WTC11 (cell line): ENCODE measurements around the gene ARFIP1. TPM values are rescaled to one million over a fixed set of nuclear protein-coding genes. Genes with fewer than 3 reads are reported as not detected.

Source experiments
- ATAC-seq: fragments of 200-7000 bp; cut with Tn5 transposase; 2 replicates; pipeline ENCODE4 v1.10.0; 2021; ENCODE audit warnings: mild to moderate bottlenecking, moderate library complexity
- CTCF ChIA-PET: fragments of 300-600 bp; sonication (Branson Sonifier 250); formaldehyde crosslinking; loops from one replicate; lab custom pipeline; 2021; ENCODE audit warnings: antibody characterized with exemption; lab: Charles Lee
- POLR2A ChIA-PET: fragments of 350-600 bp; sonication (Branson Sonifier 250); formaldehyde crosslinking; loops from one replicate; lab custom pipeline; 2021; ENCODE audit warnings: antibody characterized with exemption; lab: Charles Lee
- DNase-seq: peaks from one replicate; pipeline ENCODE4 v3.0.0; 2021; ENCODE audit warnings: low spot score
- H3K27ac Mint-ChIP-seq: 2 replicates; pipeline ENCODE4 v1.8.0; 2021; ENCODE audit warnings: mixed read lengths
- H3K27me3 Mint-ChIP-seq: 2 replicates; pipeline ENCODE4 v1.8.0; 2021; ENCODE audit warnings: low read depth, mild to moderate bottlenecking, moderate library complexity, mixed read lengths
- H3K36me3 Mint-ChIP-seq: 2 replicates; pipeline ENCODE4 v1.8.0; 2021; ENCODE audit warnings: mixed read lengths
- H3K4me1 Mint-ChIP-seq: 2 replicates; pipeline ENCODE4 v1.8.0; 2022; ENCODE audit warnings: mixed read lengths
- H3K4me3 Mint-ChIP-seq: 2 replicates; pipeline ENCODE4 v1.8.0; 2021; ENCODE audit warnings: mild to moderate bottlenecking, moderate library complexity, mixed read lengths
- H3K9me3 Mint-ChIP-seq: 2 replicates; pipeline ENCODE4 v1.8.0; 2021; ENCODE audit warnings: mixed read lengths
- CBFB ChIP-seq: sonication (generic); formaldehyde crosslinking; IDR thresholded peaks from 2 replicates; pipeline ENCODE4 v1.8.1; 2022; ENCODE audit warnings: mild to moderate bottlenecking, low read depth, missing genetic modification reagents
- CREB1 ChIP-seq: sonication (generic); formaldehyde crosslinking; IDR thresholded peaks from 2 replicates; pipeline ENCODE4 v1.8.0; 2023; ENCODE audit warnings: mild to moderate bottlenecking, missing genetic modification reagents
- ERG ChIP-seq: fragments of 250-450 bp; sonication (Bioruptor Pico); IDR thresholded peaks from 2 replicates; pipeline ENCODE4 v1.8.0; 2021; ENCODE audit warnings: mild to moderate bottlenecking
- FOXK1 ChIP-seq: sonication (generic); formaldehyde crosslinking; IDR thresholded peaks from 2 replicates; pipeline ENCODE4 v1.8.0; 2022; ENCODE audit warnings: mild to moderate bottlenecking, moderate library complexity, missing genetic modification reagents
- GTF2I ChIP-seq: fragments of 250-450 bp; sonication (Bioruptor Pico); conservative IDR thresholded peaks from 2 replicates; pipeline ENCODE4 v1.4.0; 2021; ENCODE audit warnings: mild to moderate bottlenecking
- IRF2 ChIP-seq: sonication (generic); formaldehyde crosslinking; IDR thresholded peaks from 2 replicates; pipeline ENCODE4 v1.8.0; 2022; ENCODE audit warnings: low read depth, missing genetic modification reagents, borderline replicate concordance
- NFE2L1 ChIP-seq: sonication (generic); formaldehyde crosslinking; IDR thresholded peaks from 2 replicates; pipeline ENCODE4 v1.8.1; 2023; ENCODE audit warnings: missing genetic modification reagents
- OVOL2 ChIP-seq: fragments of 250-450 bp; sonication (Bioruptor Pico); IDR thresholded peaks from 2 replicates; pipeline ENCODE4 v1.9.0; 2021; ENCODE audit warnings: mild to moderate bottlenecking, borderline replicate concordance
- PRRX2 ChIP-seq: fragments of 250-450 bp; sonication (Bioruptor Pico); IDR thresholded peaks from 2 replicates; pipeline ENCODE4 v1.8.0; 2021; ENCODE audit warnings: mild to moderate bottlenecking
- SMAD3 ChIP-seq: sonication (generic); formaldehyde crosslinking; IDR thresholded peaks from 2 replicates; pipeline ENCODE4 v1.8.0; 2022; ENCODE audit warnings: missing genetic modification reagents, mild to moderate bottlenecking, borderline replicate concordance
- SOX15 ChIP-seq: fragments of 250-450 bp; sonication (Bioruptor Pico); IDR thresholded peaks from 2 replicates; pipeline ENCODE4 v1.9.0; 2021; ENCODE audit warnings: mild to moderate bottlenecking
- TEAD4 ChIP-seq: sonication (generic); formaldehyde crosslinking; IDR thresholded peaks from 2 replicates; pipeline ENCODE4 v1.8.0; 2022; ENCODE audit warnings: mild to moderate bottlenecking, missing genetic modification reagents
- ZBTB21 ChIP-seq: sonication (generic); formaldehyde crosslinking; IDR thresholded peaks from 2 replicates; pipeline ENCODE4 v1.8.1; 2023; ENCODE audit warnings: mild to moderate bottlenecking, missing genetic modification reagents, borderline replicate concordance
- ZNF219 ChIP-seq: sonication (generic); formaldehyde crosslinking; IDR thresholded peaks from 2 replicates; pipeline ENCODE4 v1.8.0; 2023; ENCODE audit warnings: missing genetic modification reagents, mild to moderate bottlenecking, borderline replicate concordance
- ZNF232 ChIP-seq: sonication (generic); formaldehyde crosslinking; IDR thresholded peaks from 2 replicates; pipeline ENCODE4 v1.8.0; 2022; ENCODE audit warnings: mild to moderate bottlenecking, missing genetic modification reagents
- ZNF263 ChIP-seq: sonication (generic); formaldehyde crosslinking; IDR thresholded peaks from 2 replicates; pipeline ENCODE4 v1.8.1; 2022; ENCODE audit warnings: low read depth, mild to moderate bottlenecking, moderate library complexity, missing genetic modification reagents
- ZNF416 ChIP-seq: fragments of 250-450 bp; sonication (Bioruptor Pico); IDR thresholded peaks from 2 replicates; pipeline ENCODE4 v1.9.0; 2021; ENCODE audit warnings: mild to moderate bottlenecking, inconsistent platforms
- total RNA-seq: library from RNA; stranded (reverse); gene quantifications from 3 replicates; pipeline ENCODE4 v1.2.3, GENCODE V29; 2021
- TF ChIP-seq, protein P1 (sequence below): fragments of 250-450 bp; sonication (Bioruptor Pico); IDR thresholded peaks from 2 replicates; pipeline ENCODE4 v1.9.0; 2021; ENCODE audit warnings: moderate library complexity, mild to moderate bottlenecking, inconsistent platforms, borderline replicate concordance
- TF ChIP-seq, protein P2 (sequence below): fragments of 200-600 bp; IDR thresholded peaks from 2 replicates; pipeline ENCODE4 v1.8.0; 2022; ENCODE audit warnings: antibody characterized with exemption
- TF ChIP-seq, protein P3 (sequence below): sonication (generic); formaldehyde crosslinking; IDR thresholded peaks from 2 replicates; pipeline ENCODE4 v1.8.1; 2023; ENCODE audit warnings: mild to moderate bottlenecking, missing genetic modification reagents

The ARFIP1 gene
- total RNA-seq, 1 experiment from 2014 or later: 35.3 TPM

GRCh38 chr4:152822323-152822722 lies 42.6 kb downstream of the ARFIP1 start:
- TF ChIP-seq PRRX2: no peak
- TF ChIP-seq CREB1: no peak
- ChIA-PET CTCF (no interaction called here), POLR2A (no interaction called here)
- DNase-seq: no peak
- H3K27me3 Mint-ChIP-seq: no peaks in the 10 kb centered on the region
- H3K36me3 Mint-ChIP-seq: peaks cover 24% of the 10 kb centered on the region
- ATAC-seq: no peak
- peaks cover 9% of the 10 kb centered on the region for H3K4me1 Mint-ChIP-seq
- H3K9me3 Mint-ChIP-seq: peaks cover 49% of the 10 kb centered on the region
- no peak overlapping the region for H3K4me3 Mint-ChIP-seq
- H3K27ac Mint-ChIP-seq: no peak overlapping the region

DNA sequence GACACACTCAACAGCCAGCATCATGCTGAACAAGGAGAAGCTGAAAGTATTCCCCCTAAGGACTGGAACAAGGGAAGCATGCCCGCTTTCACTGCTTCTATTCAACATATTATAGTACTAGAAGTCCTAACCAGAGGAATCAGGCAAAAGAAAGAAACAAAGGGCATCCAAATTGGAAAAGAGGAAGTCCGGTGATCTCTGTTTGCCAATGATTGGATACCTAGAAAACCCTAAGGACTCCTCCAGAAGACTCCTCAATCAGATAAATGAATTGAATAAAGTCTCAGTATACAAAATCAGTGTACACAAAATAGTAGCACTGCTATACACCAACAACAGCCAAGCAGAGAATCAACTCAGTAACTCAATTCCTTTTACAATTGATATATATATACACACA lies 44.8 kb downstream of the ARFIP1 start:
- DNase-seq: no peak
- ATAC-seq: no peak
- ChIA-PET POLR2A (no interaction called here), CTCF (no interaction called here)
- Mint-ChIP-seq H3K27ac (no peak overlapping the region), H3K4me1 (no peaks in the 10 kb centered on the region), H3K9me3 (peaks cover 64% of the 10 kb centered on the region), H3K27me3 (no peaks in the 10 kb centered on the region), H3K36me3 (peaks cover 23% of the 10 kb centered on the region), H3K4me3 (no peak overlapping the region)
- TF ChIP-seq, protein P1, sequence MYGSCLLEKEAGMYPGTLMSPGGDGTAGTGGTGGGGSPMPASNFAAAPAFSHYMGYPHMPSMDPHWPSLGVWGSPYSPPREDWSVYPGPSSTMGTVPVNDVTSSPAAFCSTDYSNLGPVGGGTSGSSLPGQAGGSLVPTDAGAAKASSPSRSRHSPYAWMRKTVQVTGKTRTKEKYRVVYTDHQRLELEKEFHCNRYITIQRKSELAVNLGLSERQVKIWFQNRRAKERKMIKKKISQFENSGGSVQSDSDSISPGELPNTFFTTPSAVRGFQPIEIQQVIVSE (CRISPR knock-in tag): no peak
- no peak for TF ChIP-seq FOXK1
- no peak for TF ChIP-seq ZNF416
- TF ChIP-seq CBFB (CRISPR knock-in tag): no peak
- no peak for TF ChIP-seq ZNF232
- TF ChIP-seq, all 79 proteins: peak for 0

GRCh38 chr4:152825336-152825735 lies 45.6 kb downstream of the ARFIP1 start:
- DNase-seq (no peak), ATAC-seq (no peak)
- no peaks in the 10 kb centered on the region for H3K27me3 Mint-ChIP-seq
- no peaks in the 10 kb centered on the region for H3K4me1 Mint-ChIP-seq
- no peak overlapping the region for H3K4me3 Mint-ChIP-seq
- TF ChIP-seq GTF2I: no peak
- TF ChIP-seq SMAD3 (CRISPR knock-in tag): no peak
- TF ChIP-seq NFE2L1 (CRISPR knock-in tag): no peak
- no peak for TF ChIP-seq OVOL2
- peaks cover 62% of the 10 kb centered on the region for H3K9me3 Mint-ChIP-seq
- H3K36me3 Mint-ChIP-seq: peaks cover 22% of the 10 kb centered on the region
- H3K27ac Mint-ChIP-seq: no peak overlapping the region
- POLR2A ChIA-PET: no interaction called here
- CTCF ChIA-PET: no interaction called here

DNA sequence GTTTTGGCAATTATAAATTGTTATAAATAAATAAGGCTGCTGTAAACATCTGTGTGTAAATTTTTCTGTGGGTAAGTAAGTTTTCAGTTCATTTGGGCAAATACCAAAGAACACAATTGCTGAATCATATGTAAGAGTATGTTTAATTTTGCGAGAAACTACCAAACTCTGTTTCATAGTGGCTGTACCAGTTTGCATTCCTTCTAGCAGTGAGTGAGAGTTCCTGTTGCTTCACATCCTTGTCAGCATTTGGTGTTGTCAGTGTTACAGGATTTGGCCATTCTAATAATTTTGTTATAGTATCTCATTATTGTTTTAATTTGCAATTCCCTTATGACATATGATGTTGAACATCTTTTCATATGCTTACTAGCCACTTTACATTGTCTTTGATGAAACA lies 48.4 kb downstream of the ARFIP1 start:
- no peak overlapping the region for H3K4me3 Mint-ChIP-seq
- no peaks in the 10 kb centered on the region for H3K27me3 Mint-ChIP-seq
- POLR2A ChIA-PET: no interaction called here
- CTCF ChIA-PET: no interaction called here
- H3K4me1 Mint-ChIP-seq: no peaks in the 10 kb centered on the region
- peaks cover 32% of the 10 kb centered on the region for H3K36me3 Mint-ChIP-seq
- DNase-seq: no peak
- no peak for ATAC-seq
- H3K9me3 Mint-ChIP-seq: peaks cover 44% of the 10 kb centered on the region
- no peak for TF ChIP-seq TEAD4 (CRISPR knock-in tag)
- H3K27ac Mint-ChIP-seq: no peak overlapping the region

DNA sequence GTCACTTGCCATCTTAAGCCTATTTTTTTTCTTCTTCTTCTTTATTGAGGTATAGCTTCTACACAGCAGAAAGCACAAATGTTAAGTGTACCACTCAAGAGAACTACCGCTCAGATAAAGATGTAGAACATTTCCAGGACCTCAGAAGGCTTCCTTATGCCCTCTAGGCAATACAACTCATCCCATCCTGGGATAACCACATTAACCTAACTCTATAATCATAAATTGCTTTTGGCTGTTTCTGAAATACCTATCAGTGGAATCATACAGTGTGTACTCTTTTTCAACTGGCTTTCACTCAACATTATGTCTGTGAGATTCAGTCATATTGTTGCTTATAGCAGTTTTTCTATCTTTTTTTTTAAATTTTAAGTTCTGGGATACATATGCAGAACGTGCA lies 51.7 kb downstream of the ARFIP1 start:
- H3K4me1 Mint-ChIP-seq: peaks cover 6% of the 10 kb centered on the region
- no peaks in the 10 kb centered on the region for H3K27me3 Mint-ChIP-seq
- CTCF ChIA-PET: no interaction called here
- peaks cover 44% of the 10 kb centered on the region for H3K9me3 Mint-ChIP-seq
- no peak for ATAC-seq
- DNase-seq: no peak
- POLR2A ChIA-PET: no interaction called here
- H3K27ac Mint-ChIP-seq: no peak overlapping the region
- H3K36me3 Mint-ChIP-seq: peaks cover 61% of the 10 kb centered on the region
- no peak overlapping the region for H3K4me3 Mint-ChIP-seq
- no peak for TF ChIP-seq ZBTB21 (CRISPR knock-in tag)
- TF ChIP-seq, protein P2, sequence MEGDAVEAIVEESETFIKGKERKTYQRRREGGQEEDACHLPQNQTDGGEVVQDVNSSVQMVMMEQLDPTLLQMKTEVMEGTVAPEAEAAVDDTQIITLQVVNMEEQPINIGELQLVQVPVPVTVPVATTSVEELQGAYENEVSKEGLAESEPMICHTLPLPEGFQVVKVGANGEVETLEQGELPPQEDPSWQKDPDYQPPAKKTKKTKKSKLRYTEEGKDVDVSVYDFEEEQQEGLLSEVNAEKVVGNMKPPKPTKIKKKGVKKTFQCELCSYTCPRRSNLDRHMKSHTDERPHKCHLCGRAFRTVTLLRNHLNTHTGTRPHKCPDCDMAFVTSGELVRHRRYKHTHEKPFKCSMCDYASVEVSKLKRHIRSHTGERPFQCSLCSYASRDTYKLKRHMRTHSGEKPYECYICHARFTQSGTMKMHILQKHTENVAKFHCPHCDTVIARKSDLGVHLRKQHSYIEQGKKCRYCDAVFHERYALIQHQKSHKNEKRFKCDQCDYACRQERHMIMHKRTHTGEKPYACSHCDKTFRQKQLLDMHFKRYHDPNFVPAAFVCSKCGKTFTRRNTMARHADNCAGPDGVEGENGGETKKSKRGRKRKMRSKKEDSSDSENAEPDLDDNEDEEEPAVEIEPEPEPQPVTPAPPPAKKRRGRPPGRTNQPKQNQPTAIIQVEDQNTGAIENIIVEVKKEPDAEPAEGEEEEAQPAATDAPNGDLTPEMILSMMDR: no peak
- TF ChIP-seq ERG (CRISPR knock-in tag): no peak
- no peak for TF ChIP-seq IRF2 (CRISPR knock-in tag)
- TF ChIP-seq ZNF263: no peak
- TF ChIP-seq SOX15: no peak
- no peak for TF ChIP-seq ZNF219 (CRISPR knock-in tag)
- TF ChIP-seq, protein P3, sequence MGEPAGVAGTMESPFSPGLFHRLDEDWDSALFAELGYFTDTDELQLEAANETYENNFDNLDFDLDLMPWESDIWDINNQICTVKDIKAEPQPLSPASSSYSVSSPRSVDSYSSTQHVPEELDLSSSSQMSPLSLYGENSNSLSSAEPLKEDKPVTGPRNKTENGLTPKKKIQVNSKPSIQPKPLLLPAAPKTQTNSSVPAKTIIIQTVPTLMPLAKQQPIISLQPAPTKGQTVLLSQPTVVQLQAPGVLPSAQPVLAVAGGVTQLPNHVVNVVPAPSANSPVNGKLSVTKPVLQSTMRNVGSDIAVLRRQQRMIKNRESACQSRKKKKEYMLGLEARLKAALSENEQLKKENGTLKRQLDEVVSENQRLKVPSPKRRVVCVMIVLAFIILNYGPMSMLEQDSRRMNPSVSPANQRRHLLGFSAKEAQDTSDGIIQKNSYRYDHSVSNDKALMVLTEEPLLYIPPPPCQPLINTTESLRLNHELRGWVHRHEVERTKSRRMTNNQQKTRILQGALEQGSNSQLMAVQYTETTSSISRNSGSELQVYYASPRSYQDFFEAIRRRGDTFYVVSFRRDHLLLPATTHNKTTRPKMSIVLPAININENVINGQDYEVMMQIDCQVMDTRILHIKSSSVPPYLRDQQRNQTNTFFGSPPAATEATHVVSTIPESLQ: no peak
